MM.1S (cell line): ENCODE results near the gene TBX6.

Source experiments
- CTCF ChIP-seq: fragments of 300-600 bp; sonication (generic); IDR thresholded peaks from 2 replicates; pipeline ENCODE4 v1.5.1; 2016; ENCODE audit warnings: antibody characterized with exemption, low read length, mixed read lengths
- EZH2 ChIP-seq: fragments of 300-600 bp; sonication (generic); optimal IDR thresholded peaks from 2 replicates; pipeline ENCODE3; 2017; ENCODE audit warnings: low read depth, mild to moderate bottlenecking, antibody characterized with exemption, low read length, mixed read lengths

GRCh38 chr16:30115238-30115637 is 23.5 kb upstream of the TBX6 start:
- no peak for TF ChIP-seq CTCF
- TF ChIP-seq EZH2: no peak
